Right lobe of liver (tissue), 4 donors: ENCODE measurements around the gene NEDD9.

Experiments
- CTCF ChIP-seq, 4 donors: fragments of 200-600 bp in 3 of 4; fragments of 450-650 bp in 1 of 4; IDR thresholded peaks; one replicate each; pipeline versions ENCODE4 v1.5.1 to v1.8.0; 2016 to 2022; ENCODE audit warnings: antibody characterized with exemption in 4 of 4, mild to moderate bottlenecking in 2 of 4
- POLR2A ChIP-seq: fragments of 450-650 bp; IDR thresholded peaks from one replicate; pipeline ENCODE4 v1.6.1; 2017; ENCODE audit warnings: antibody characterized with exemption, mild to moderate bottlenecking
- donor health status: DM: no; HTN: no; CAD: no.
- donor health status: DM: no; HTN: no; CAD: no.
- donor health status: DM: no; HTN: yes; CAD: no.

GRCh38 chr6:11279284-11279689, 46.8 kb upstream of the NEDD9 start:
- TF ChIP-seq CTCF (IDR thresholded peaks at IDR 0.05) (no peak), POLR2A (no peak)
